ENCODE data around the gene ZNF695.

- TF ChIP-seq SP1 (CRISPR knock-in tag; conservative IDR thresholded peaks at IDR 0.05) (no peak), E2F1 (CRISPR knock-in tag; IDR thresholded peaks at IDR 0.05) (no peak), CTCF (IDR thresholded peaks at IDR 0.05) (no peak), USF2 (CRISPR knock-in tag; IDR thresholded peaks at IDR 0.05) (no peak), ATF1 (CRISPR knock-in tag; IDR thresholded peaks at IDR 0.05) (no peak), NFATC4 (CRISPR knock-in tag; IDR thresholded peaks at IDR 0.05) (no peak), MLX (CRISPR knock-in tag; IDR thresholded peaks at IDR 0.05) (no peak), HMGXB4 (CRISPR knock-in tag; IDR thresholded peaks at IDR 0.05) (no peak)
Observed at GRCh38 chr1:246988316-246988715, 19.5 kb downstream of the ZNF695 start.
